SIG-M5 treated with dmso at 0.1 percent for 504 hours (cell line): ENCODE measurements around the gene SH3BGRL3.

Experiments
- DNase-seq: peaks from one replicate; lab custom pipeline; 2025; ENCODE audit not compliant: unreplicated experiment; lab: John Stamatoyannopoulos, UW

The SH3BGRL3 gene

GRCh38 chr1:26277261-26277661 lies 2.6 kb upstream of the SH3BGRL3 start:
- no peak for DNase-seq

- DNase-seq, result no peak
Observed at GRCh38 chr1:26277719-26278118, 2.2 kb upstream of the SH3BGRL3 start.

GRCh38 chr1:26278303-26278702 lies 1.6 kb upstream of the SH3BGRL3 start:
- no peak for DNase-seq

GRCh38 chr1:26278724-26279455 lies 996 bp upstream of the SH3BGRL3 start:
- peak; percentile 78 for DNase-seq

- peak; percentile 51 for DNase-seq
Observed at GRCh38 chr1:26280333-26281042, 602 bp downstream of the SH3BGRL3 start.

GRCh38 chr1:26281091-26281958 lies 1.4 kb downstream of the SH3BGRL3 start:
- no peak for DNase-seq

- peak; percentile 39 for DNase-seq
Observed at GRCh38 chr1:26281971-26282370, 2.1 kb downstream of the SH3BGRL3 start.

- no peak for DNase-seq
Observed at GRCh38 chr1:26282401-26282918, 2.6 kb downstream of the SH3BGRL3 start.

- DNase-seq, result no peak
Observed at GRCh38 chr1:26283279-26283853, 3.5 kb downstream of the SH3BGRL3 start.

- DNase-seq, result no peak
Observed at GRCh38 chr1:26283871-26284596, 4.1 kb downstream of the SH3BGRL3 start.

GRCh38 chr1:26284597-26285347 lies 4.9 kb downstream of the SH3BGRL3 start:
- DNase-seq, result peak; percentile 92

GRCh38 chr1:26285366-26286063 lies 5.6 kb downstream of the SH3BGRL3 start:
- no peak for DNase-seq

- no peak for DNase-seq
Observed at GRCh38 chr1:26286064-26286416, 6.2 kb downstream of the SH3BGRL3 start.

- DNase-seq, result peak; percentile 27
Observed at GRCh38 chr1:26287033-26287711, 7.3 kb downstream of the SH3BGRL3 start.

- DNase-seq, result no peak
Observed at GRCh38 chr1:26287811-26288210, 7.9 kb downstream of the SH3BGRL3 start.

GRCh38 chr1:26288311-26288941 lies 8.5 kb downstream of the SH3BGRL3 start:
- DNase-seq, result peak; percentile 69

GRCh38 chr1:26289158-26290059 lies 9.5 kb downstream of the SH3BGRL3 start:
- peak; percentile 91 for DNase-seq
